Measurements from ENCODE around the gene GALNT9. TPM values are rescaled to one million over a fixed set of nuclear protein-coding genes. Genes with fewer than 3 reads are reported as not detected.

Gene GALNT9
- total RNA-seq, 4 donors from 2014 or later, result not detected

DNA sequence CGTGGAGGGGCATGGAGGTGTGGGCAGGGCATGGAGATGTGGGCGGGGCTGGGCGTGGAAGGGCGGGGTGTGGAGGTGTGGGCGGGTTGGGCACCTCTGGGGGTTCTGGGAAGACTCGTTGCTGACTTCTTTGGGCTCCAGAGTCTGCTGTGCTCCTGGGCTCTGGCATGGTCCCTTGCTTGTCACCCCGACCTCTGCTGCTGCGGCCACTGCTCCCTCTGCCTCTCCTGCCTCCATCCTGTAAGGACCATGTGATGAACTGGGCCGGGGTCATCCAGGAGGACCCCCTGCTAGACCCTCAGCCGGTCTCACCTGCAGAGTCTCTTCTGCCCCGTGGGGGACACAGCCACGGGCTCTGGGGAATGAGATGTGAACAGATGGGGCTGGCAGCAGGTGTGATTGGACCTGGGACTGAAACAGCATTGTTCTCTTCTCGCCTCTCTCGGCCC is 169.8 kb downstream of the GALNT9 start:
- peaks cover 0 to 5% (median 0%) of the 10 kb centered on the region in 3 donors for H3K36me3 ChIP-seq
- no peaks in the 10 kb centered on the region for H3K9me3 ChIP-seq
- TF ChIP-seq, protein P1, sequence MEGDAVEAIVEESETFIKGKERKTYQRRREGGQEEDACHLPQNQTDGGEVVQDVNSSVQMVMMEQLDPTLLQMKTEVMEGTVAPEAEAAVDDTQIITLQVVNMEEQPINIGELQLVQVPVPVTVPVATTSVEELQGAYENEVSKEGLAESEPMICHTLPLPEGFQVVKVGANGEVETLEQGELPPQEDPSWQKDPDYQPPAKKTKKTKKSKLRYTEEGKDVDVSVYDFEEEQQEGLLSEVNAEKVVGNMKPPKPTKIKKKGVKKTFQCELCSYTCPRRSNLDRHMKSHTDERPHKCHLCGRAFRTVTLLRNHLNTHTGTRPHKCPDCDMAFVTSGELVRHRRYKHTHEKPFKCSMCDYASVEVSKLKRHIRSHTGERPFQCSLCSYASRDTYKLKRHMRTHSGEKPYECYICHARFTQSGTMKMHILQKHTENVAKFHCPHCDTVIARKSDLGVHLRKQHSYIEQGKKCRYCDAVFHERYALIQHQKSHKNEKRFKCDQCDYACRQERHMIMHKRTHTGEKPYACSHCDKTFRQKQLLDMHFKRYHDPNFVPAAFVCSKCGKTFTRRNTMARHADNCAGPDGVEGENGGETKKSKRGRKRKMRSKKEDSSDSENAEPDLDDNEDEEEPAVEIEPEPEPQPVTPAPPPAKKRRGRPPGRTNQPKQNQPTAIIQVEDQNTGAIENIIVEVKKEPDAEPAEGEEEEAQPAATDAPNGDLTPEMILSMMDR (IDR thresholded peaks at IDR 0.05), result no peak
- TF ChIP-seq POLR2A (IDR thresholded peaks at IDR 0.05), result no peak
- H3K27ac ChIP-seq, result no peak overlapping the region
- WGBS, 2 donors, result 86 to 88% methylated on average over 2 to 5 of the region's 14 CpGs
- intact Hi-C loops (cut with DNase I), result loop anchor here (10.0 kb wide), 1 partner anchor 245 kb away; no protein-coding TSS in a partner anchor
- H3K4me3 ChIP-seq, result no peak overlapping the region
- DNase-seq, result no peak
- peaks cover 0 to 28% (median 0%) of the 10 kb centered on the region in 4 donors for H3K27me3 ChIP-seq
- H3K4me1 ChIP-seq, result peaks cover 12 to 20% (median 17%) of the 10 kb centered on the region in 3 donors

DNA sequence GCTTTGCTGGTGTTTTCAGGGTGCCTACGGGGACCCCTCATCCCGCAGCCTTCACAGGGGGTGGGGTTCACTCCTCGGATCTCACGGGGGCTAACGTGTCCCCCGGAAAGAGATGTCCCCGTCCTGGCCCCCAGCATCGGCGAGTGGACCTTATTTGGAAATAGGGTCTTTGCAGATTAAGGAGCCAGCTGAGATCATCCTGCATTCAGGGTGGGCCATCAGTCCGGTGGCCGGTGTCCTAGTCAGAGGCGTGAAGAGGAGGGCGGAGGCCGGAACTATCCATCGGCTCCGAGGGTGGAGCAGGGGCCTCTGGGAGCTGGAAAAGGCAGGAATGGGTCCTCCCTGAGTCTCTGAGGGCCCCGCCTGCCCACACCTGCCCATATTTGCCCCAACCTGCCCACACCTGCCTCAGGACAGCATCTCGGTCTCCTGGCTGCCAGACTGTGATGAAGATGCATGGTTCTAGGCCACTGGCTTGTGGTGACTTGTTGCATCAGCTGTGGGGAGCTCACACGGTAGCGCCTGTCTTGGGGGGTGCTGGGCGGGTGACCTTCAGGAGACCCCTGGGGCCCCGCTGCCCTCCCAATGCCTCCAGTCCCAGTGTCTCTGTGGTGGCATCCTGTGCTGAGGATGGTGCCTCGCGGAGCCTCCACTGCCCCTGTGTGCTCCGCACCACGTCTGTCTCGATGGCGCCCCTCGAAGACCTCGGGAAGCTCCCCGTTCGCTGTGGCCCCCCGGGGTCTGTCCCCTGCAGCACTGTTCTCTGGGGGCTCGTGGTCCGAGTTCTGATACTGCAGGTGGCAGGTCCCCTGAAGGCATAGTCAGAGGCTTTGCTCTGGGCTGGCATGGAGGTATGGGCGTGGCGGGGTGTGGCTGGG is 170.5 kb downstream of the GALNT9 start:
- Histone ChIP-seq H3K4me1 (peaks cover 15 to 25% (median 21%) of the 10 kb centered on the region in 3 donors), H3K36me3 (peaks cover 0 to 5% (median 0%) of the 10 kb centered on the region in 3 donors), H3K27ac (no peak overlapping the region), H3K4me3 (no peak overlapping the region), H3K27me3 (peaks cover 0 to 22% (median 0%) of the 10 kb centered on the region in 4 donors), H3K9me3 (no peaks in the 10 kb centered on the region)
- intact Hi-C loops (cut with DNase I), result loop anchor here (10.0 kb wide), 1 partner anchor 246 kb away; no protein-coding TSS in a partner anchor
- no peak for DNase-seq
- no peak for TF ChIP-seq POLR2A (IDR thresholded peaks at IDR 0.05)
- TF ChIP-seq, protein P1 (IDR thresholded peaks at IDR 0.05), result no peak
- 78 to 81% methylated on average over 9 to 26 of the region's 37 CpGs for WGBS, 2 donors

DNA sequence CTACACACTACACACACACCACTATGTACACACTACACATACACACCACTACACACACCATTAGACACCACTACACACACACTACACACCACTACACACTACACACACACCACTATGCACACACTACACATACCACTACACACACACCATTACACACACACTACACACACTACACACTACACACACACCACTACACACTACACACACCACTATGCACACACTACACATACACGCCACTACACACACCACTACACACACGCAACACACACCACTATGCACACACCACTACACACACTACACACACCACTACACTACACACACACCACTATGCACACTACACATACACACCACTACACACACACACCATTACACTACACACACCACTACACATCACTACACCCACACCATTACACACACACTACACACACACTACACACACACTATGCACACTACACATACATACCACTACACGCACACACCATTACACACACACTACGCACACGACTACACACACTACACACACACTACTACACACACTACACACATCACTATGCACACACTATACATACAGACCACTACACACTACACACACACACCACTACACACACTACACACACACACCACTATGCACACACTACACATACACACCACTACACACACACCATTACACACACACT is 171.5 kb downstream of the GALNT9 start:
- TF ChIP-seq, protein P1 (IDR thresholded peaks at IDR 0.05), result no peak
- no peak for TF ChIP-seq POLR2A (IDR thresholded peaks at IDR 0.05)
- no peak overlapping the region for H3K27ac ChIP-seq
- H3K9me3 ChIP-seq, result no peaks in the 10 kb centered on the region
- peaks cover 0 to 5% (median 0%) of the 10 kb centered on the region in 3 donors for H3K36me3 ChIP-seq
- 91 to 97% methylated on average over 5 of the region's 5 CpGs for WGBS, 2 donors
- no peak for DNase-seq
- peaks cover 0 to 11% (median 0%) of the 10 kb centered on the region in 4 donors for H3K27me3 ChIP-seq
- peaks cover 16 to 20% (median 17%) of the 10 kb centered on the region in 3 donors for H3K4me1 ChIP-seq
- intact Hi-C loops (cut with DNase I), result loop anchor here (10.0 kb wide), 1 partner anchor 247 kb away; no protein-coding TSS in a partner anchor
- H3K4me3 ChIP-seq, result no peak overlapping the region

DNA sequence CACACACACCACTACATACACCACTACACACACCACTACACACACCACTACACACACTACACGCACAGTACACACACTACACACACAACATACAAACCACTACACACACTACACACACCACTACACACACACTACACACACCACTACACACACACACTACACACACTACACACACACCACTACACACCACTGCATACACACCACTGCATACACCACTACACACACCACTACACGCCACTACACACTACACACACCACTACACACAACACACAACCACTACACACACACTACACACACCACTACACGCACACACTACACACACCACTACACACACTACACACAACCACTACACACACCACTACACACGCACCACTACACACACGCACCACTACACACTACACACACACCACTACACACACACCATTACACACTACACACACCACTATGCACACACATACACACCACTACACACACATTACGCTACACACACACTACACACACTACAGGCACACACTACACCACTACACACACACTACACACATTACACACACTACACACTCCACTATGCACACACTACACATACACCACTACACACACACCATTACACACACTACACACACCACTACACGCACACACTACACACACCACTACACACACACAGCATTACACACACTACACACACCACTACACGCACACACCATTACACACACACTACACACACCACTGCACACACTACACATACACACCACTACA is 172.6 kb downstream of the GALNT9 start:
- no peak overlapping the region for H3K4me3 ChIP-seq
- WGBS, 2 donors, result 81 to 86% methylated on average over 8 of the region's 8 CpGs
- H3K9me3 ChIP-seq, result no peaks in the 10 kb centered on the region
- intact Hi-C loops (cut with DNase I), result loop anchor here (10.0 kb wide), 1 partner anchor 248 kb away; no protein-coding TSS in a partner anchor
- no peak for DNase-seq
- no peaks in the 10 kb centered on the region for H3K27me3 ChIP-seq
- no peak for TF ChIP-seq POLR2A (IDR thresholded peaks at IDR 0.05)
- TF ChIP-seq, protein P1 (IDR thresholded peaks at IDR 0.05), result no peak
- no peak overlapping the region for H3K27ac ChIP-seq
- H3K36me3 ChIP-seq, result peaks cover 2 to 14% (median 8%) of the 10 kb centered on the region in 3 donors
- peaks cover 6 to 9% (median 7%) of the 10 kb centered on the region in 3 donors for H3K4me1 ChIP-seq
